Measurements from ENCODE around the gene ENC1.
"Not testable (repeated sequence)": the region's sequence is repeated elsewhere in the genome, so short reads cannot be mapped to it uniquely, and the experiment has no call there.

ENC1 gene, protein sequence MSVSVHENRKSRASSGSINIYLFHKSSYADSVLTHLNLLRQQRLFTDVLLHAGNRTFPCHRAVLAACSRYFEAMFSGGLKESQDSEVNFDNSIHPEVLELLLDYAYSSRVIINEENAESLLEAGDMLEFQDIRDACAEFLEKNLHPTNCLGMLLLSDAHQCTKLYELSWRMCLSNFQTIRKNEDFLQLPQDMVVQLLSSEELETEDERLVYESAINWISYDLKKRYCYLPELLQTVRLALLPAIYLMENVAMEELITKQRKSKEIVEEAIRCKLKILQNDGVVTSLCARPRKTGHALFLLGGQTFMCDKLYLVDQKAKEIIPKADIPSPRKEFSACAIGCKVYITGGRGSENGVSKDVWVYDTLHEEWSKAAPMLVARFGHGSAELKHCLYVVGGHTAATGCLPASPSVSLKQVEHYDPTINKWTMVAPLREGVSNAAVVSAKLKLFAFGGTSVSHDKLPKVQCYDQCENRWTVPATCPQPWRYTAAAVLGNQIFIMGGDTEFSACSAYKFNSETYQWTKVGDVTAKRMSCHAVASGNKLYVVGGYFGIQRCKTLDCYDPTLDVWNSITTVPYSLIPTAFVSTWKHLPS

GRCh38 chr5:74640450-74640953 is at the start of gene ENC1:
ENC1 (minus strand) TSS chr5:74640728; CDS start chr5:74636485, 4,243 bp downstream.
- DNase-seq (ENCODE audit: low spot score), result peak; percentile 86

- no peak for DNase-seq (ENCODE audit: low spot score)
These were observed 46.6 kb upstream of the ENC1 start for GRCh38 chr5:74686962-74687751.

- peak; percentile 18 for DNase-seq (ENCODE audit: low spot score)
These were observed 45.6 kb upstream of the ENC1 start for GRCh38 chr5:74685979-74686631.

DNA sequence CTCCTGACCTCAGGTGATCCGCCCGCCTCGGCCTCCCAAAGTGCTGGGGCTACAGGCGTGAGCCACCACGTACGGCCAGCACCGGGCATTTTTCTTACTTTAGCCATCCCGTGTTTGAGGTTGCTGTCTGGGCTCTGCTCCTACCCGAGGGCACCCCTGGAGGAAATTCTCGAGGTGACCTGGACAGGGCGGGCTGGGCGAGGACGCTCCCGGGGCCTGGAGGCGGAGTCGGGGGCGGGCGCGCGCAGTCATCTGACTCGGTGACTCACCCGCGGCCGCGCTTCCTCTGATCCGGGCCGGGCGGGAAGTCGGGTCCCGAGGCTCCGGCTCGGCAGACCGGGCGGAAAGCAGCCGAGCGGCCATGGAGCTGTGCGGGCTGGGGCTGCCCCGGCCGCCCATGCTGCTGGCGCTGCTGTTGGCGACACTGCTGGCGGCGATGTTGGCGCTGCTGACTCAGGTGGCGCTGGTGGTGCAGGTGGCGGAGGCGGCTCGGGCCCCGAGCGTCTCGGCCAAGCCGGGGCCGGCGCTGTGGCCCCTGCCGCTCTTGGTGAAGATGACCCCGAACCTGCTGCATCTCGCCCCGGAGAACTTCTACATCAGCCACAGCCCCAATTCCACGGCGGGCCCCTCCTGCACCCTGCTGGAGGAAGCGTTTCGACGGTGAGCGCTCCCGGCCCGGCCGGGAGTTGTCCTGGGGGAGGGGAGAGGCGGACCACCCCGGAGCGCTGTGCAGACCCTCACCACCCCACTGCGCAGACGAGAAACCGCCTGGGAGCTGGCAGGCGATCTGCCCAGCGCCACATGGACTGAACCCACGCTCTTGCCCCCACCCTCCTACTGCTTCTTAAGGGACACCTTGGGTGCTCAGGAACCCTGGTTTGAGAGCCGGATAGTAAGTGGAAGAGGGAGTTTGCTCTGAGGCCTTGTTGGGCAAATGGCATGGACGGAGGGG is 44.6 kb upstream of the ENC1 start, which contains the start of gene HEXB:
Gene HEXB (plus strand): TSS at position 334 of the 952 bp plus-strand sequence. CDS start 28 bp downstream, at position 362.
- peak; percentile 82 for DNase-seq (ENCODE audit: low spot score)

DNA sequence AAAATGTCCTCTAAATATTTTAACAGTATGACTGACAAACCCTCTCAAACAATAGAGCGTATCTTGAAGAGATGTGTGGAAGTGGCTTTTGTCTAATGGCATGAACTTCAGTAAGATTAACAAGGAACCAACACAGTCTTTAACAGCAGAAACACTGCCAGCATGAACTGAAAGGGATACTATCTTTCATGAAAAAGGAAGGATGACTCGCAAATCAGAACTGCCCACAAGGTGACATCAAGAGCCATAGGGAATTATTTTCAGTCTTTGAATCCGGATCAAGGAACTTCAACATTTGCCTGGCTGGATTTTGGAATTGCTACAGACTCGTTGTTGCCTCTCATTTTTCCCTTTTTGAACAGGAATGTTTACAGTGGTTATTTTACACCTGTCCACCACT is 39.4 kb upstream of the ENC1 start:
- no peak for DNase-seq (ENCODE audit: low spot score)

DNA sequence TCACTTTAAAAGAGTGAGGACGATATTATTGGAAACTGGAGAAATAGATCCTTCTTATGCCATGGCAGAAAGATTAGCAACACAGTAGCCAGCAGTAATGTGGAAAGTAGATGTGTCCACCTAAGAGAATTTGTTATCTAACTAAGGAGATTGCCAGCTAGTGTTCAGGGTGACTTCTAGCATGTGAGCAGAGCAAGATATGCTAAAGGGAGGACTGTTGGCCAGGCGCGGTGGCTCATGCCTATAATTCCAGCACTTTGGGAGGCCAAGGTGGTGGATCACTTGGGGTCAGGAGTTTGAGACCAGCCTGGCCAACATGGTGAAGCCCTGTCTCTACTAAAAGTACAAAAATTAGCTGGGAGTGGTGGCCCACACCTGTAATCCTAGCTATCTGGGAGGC is 38.8 kb upstream of the ENC1 start:
- not testable (repeated sequence) for DNase-seq (ENCODE audit: low spot score)

- DNase-seq (ENCODE audit: low spot score), result not testable (repeated sequence)
These were observed 37.6 kb upstream of the ENC1 start for GRCh38 chr5:74678123-74678522.

- not testable (repeated sequence) for DNase-seq (ENCODE audit: low spot score)
These were observed 35.9 kb upstream of the ENC1 start for GRCh38 chr5:74676466-74676865.

DNA sequence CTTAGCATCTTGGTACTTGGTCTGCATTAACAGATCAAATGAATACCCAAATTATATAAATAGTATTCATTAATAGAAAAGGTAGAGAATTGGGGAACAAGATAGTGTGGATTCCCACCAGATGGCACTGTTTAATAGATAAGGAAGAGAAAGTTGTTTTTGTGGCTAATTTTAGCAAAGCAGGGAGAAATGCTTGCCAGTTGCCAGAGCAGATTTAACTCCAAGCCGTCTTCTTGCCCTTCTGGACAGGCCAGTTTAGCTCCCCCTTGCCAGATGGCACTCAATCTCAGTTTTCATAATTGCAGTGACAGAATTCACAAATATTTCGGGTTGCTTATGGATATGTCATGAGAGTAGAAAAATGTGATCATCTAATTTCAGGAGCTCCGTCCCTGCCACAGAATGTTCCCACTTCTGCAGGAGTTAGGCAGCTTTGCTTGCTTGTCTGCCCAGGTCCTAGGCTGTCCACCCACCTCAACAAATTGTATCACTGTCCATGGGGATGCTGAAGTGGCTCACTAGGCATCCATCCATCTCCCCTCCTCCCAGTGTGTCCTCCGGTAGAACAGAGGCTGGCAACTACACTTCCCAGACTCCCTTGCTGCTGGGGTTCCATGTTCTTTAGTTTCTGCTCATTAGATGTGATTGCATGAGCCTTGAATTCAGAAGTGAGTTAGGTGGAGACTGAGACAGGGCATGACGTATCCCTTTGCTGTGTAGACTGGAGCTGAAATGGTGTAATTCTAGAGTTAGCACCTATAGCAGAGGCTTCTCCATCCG is 32.7 kb upstream of the ENC1 start:
- peak; percentile 75 for DNase-seq (ENCODE audit: low spot score)

DNA sequence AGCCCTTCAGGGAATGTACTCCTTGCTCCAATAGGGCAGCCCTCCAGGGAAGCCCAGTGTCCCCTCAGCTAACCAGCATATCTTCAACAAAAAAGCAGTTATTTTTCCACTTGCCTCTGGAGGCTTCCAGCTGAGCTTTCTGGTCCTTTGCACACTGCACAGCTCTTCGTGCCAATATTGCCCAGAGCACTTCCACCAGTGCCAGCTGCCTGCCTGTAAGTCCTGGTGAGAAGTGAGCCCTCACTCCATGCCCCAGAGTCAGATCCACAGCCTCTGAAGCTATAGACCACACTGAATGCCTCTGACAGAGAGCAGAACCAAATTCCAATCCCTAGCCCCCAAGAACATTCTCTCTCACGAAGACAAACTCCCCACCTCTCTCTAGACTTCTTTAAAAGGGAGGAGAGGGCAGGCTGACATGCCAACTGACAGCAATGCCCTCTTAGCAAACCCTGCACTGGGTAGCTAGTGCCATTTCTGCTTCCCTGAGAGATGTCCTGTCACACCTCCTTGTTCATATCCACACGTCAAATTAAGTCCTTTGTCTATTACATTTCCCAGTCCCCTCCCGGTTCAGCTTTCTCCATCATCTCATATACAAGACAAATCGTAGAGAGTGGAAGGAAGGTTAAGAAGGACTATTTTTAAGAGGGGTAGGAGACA is 31.8 kb upstream of the ENC1 start:
- no peak for DNase-seq (ENCODE audit: low spot score)

GRCh38 chr5:74670396-74671038 is 30.0 kb upstream of the ENC1 start:
- no peak for DNase-seq (ENCODE audit: low spot score)

DNA sequence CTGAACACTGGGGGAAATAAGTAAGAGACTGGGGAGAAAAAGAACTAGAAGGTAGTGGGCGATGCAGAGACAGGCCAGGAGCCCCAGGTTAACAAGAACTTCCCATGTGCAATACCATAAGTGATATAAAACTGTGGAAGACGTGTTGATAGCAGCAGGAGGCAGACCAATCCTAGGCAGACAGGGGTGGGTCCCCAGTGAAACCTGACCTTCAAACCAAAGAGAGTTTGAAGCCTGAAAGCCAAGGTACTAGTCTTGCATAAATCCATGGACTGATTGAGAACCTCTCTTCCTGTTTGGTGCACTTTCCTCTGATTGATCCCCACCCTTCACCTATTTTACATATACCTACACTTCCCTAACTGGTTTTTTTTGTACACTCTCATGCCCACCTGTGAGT is 29.3 kb upstream of the ENC1 start:
- DNase-seq (ENCODE audit: low spot score), result no peak

GRCh38 chr5:74667396-74667795 is 26.9 kb upstream of the ENC1 start:
- no peak for DNase-seq (ENCODE audit: low spot score)

GRCh38 chr5:74665816-74666215 is 25.3 kb upstream of the ENC1 start:
- DNase-seq (ENCODE audit: low spot score), result no peak

DNA sequence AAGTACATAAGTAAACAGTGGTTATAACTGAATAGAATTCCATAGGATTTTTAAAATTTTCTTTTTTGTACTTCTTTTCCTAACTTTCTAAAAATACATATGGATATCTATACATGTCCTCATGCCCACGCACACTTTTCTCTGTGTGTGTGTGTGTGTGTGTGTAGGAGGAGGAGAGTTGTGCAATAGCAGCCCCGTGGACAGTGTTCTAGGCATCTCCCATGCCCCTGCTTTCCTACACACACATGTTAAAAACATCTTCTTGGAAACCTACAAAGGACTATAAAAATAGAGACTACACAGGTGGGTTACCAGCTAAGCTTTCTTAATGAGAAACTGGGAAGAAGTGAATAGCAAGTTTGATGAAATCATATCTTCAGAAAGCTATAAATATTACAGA is 24.7 kb upstream of the ENC1 start:
- DNase-seq (ENCODE audit: low spot score), result no peak

GRCh38 chr5:74664551-74664950 is 24.0 kb upstream of the ENC1 start:
- no peak for DNase-seq (ENCODE audit: low spot score)

DNA sequence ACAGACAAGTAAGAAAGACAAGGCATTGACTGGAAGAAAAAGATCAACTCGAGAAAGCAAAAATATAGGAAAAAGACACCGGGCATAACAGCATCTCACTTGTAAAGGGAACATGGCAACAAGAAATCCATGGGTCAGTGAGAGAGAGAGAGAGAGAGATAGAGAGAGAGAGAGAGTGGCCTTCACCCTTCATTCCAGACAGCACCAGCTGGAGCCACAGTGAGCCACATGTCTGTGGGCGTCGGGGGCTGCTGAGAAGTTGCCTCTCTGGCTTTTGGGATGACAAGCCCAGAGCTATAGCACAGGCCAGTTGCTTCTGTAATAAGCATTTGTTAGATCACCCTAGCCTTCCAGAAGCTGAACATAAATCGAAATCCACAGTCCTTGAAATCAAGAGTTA is 20.3 kb upstream of the ENC1 start:
- DNase-seq (ENCODE audit: low spot score), result no peak

DNA sequence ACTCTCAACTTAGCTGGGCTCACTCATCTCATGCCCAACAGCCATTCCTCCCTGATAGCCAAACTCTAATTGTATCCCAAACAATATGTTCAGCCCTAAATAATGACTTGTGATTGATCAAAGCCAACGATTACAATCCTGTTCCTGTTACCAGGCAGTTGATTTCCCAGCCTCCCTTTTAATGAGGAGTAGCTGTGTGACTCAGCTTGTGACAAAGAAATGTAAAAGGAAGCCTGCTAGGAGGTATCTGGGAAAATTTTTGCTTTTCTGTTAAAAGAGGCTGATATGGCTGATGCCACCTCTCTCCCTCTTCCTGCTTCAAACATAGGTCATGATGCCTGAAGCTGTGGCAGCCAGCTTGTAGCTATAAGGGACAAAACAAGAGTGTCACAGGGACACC is 19.6 kb upstream of the ENC1 start:
- no peak for DNase-seq (ENCODE audit: low spot score)

- DNase-seq (ENCODE audit: low spot score), result no peak
These were observed 18.6 kb upstream of the ENC1 start for GRCh38 chr5:74659172-74659571.

Data from putamen (tissue), 1 donor.